ENCODE data around the gene RBM20.
"Not testable (repeated sequence)": the region's sequence is repeated elsewhere in the genome, so short reads cannot be mapped to it uniquely, and the experiment has no call there.

RBM20 gene

GRCh38 chr10:110758898-110759297 is 114.8 kb downstream of the RBM20 start:
- in situ Hi-C loops (cut with HindIII; ENCODE audit: low sequenced_read_pairs): no loop called here

- in situ Hi-C loops (cut with HindIII; ENCODE audit: low sequenced_read_pairs): no loop called here
Observed at GRCh38 chr10:110759523-110759922, 115.4 kb downstream of the RBM20 start.

GRCh38 chr10:110762109-110762848 is 118.1 kb downstream of the RBM20 start:
- in situ Hi-C loops (cut with HindIII; ENCODE audit: low sequenced_read_pairs): no loop called here

- in situ Hi-C loops (cut with HindIII; ENCODE audit: low sequenced_read_pairs): no loop called here
Observed at GRCh38 chr10:110762849-110763211, 118.7 kb downstream of the RBM20 start.

GRCh38 chr10:110764378-110764777 is 120.2 kb downstream of the RBM20 start:
- in situ Hi-C loops (cut with HindIII; ENCODE audit: low sequenced_read_pairs): no loop called here

GRCh38 chr10:110764793-110765512 is 120.8 kb downstream of the RBM20 start:
- in situ Hi-C loops (cut with HindIII; ENCODE audit: low sequenced_read_pairs): no loop called here

- in situ Hi-C loops (cut with HindIII; ENCODE audit: low sequenced_read_pairs): no loop called here
Observed at GRCh38 chr10:110765513-110766319, 121.6 kb downstream of the RBM20 start.

GRCh38 chr10:110767601-110768000 is 123.5 kb downstream of the RBM20 start:
- in situ Hi-C loops (cut with HindIII; ENCODE audit: low sequenced_read_pairs): not testable (repeated sequence)

GRCh38 chr10:110770243-110770642 is 126.1 kb downstream of the RBM20 start:
- in situ Hi-C loops (cut with HindIII; ENCODE audit: low sequenced_read_pairs): no loop called here

- in situ Hi-C loops (cut with HindIII; ENCODE audit: low sequenced_read_pairs): no loop called here
Observed at GRCh38 chr10:110771486-110771885, 127.3 kb downstream of the RBM20 start.

GRCh38 chr10:110771991-110772390 is 127.9 kb downstream of the RBM20 start:
- in situ Hi-C loops (cut with HindIII; ENCODE audit: low sequenced_read_pairs): no loop called here

GRCh38 chr10:110772454-110773025 is 128.4 kb downstream of the RBM20 start:
- in situ Hi-C loops (cut with HindIII; ENCODE audit: low sequenced_read_pairs): no loop called here

- in situ Hi-C loops (cut with HindIII; ENCODE audit: low sequenced_read_pairs): no loop called here
Observed at GRCh38 chr10:110773693-110774068, 129.5 kb downstream of the RBM20 start.

- in situ Hi-C loops (cut with HindIII; ENCODE audit: low sequenced_read_pairs): no loop called here
Observed at GRCh38 chr10:110774069-110775019, 130.2 kb downstream of the RBM20 start.

GRCh38 chr10:110775020-110775375 is 130.9 kb downstream of the RBM20 start:
- in situ Hi-C loops (cut with HindIII; ENCODE audit: low sequenced_read_pairs): no loop called here

- in situ Hi-C loops (cut with HindIII; ENCODE audit: low sequenced_read_pairs): no loop called here
Observed at GRCh38 chr10:110775406-110775805, 131.3 kb downstream of the RBM20 start.

- in situ Hi-C loops (cut with HindIII; ENCODE audit: low sequenced_read_pairs): no loop called here
Observed at GRCh38 chr10:110777017-110777416, 132.9 kb downstream of the RBM20 start.

- in situ Hi-C loops (cut with HindIII; ENCODE audit: low sequenced_read_pairs): no loop called here
Observed at GRCh38 chr10:110777661-110778060, 133.5 kb downstream of the RBM20 start.

- in situ Hi-C loops (cut with HindIII; ENCODE audit: low sequenced_read_pairs): no loop called here
Observed at GRCh38 chr10:110778211-110778610, 134.1 kb downstream of the RBM20 start.

GRCh38 chr10:110779489-110779888 is 135.4 kb downstream of the RBM20 start:
- in situ Hi-C loops (cut with HindIII; ENCODE audit: low sequenced_read_pairs): no loop called here

Measured in DLD1 (cell line).